T-helper 2 cell treated with Interferon-gamma antibody and Interleukin-4, amounts not matched to agents 5 μg/mL and 100 μg/mL, for 36 hours (primary cell): Measurements from ENCODE around the gene ROCK1.
"Not testable (repeated sequence)": the region's sequence is repeated elsewhere in the genome, so short reads cannot be mapped to it uniquely, and the experiment has no call there.

Experiments
- DNase-seq: peaks from one replicate; pipeline ENCODE4 v3.0.0; 2021; ENCODE audit warnings: low spot score
- H3K27ac Mint-ChIP-seq: one replicate; pipeline ENCODE4 v1.8.0; 2021; ENCODE audit warnings: mild to moderate bottlenecking, mixed read lengths
- H3K27me3 Mint-ChIP-seq: one replicate; pipeline ENCODE4 v1.8.0; 2021; ENCODE audit warnings: low read depth, mixed read lengths
- H3K36me3 Mint-ChIP-seq: one replicate; pipeline ENCODE4 v1.8.0; 2021; ENCODE audit warnings: low read depth, mixed read lengths
- H3K4me1 Mint-ChIP-seq: one replicate; pipeline ENCODE4 v1.8.0; 2021; ENCODE audit warnings: low read depth, mixed read lengths
- H3K4me3 Mint-ChIP-seq: one replicate; pipeline ENCODE4 v1.8.0; 2022; ENCODE audit warnings: mild to moderate bottlenecking, moderate library complexity, mixed read lengths
- H3K9me3 Mint-ChIP-seq: one replicate; pipeline ENCODE4 v1.8.0; 2021; ENCODE audit warnings: mixed read lengths

The ROCK1 gene

GRCh38 chr18:21111346-21112139, at the start of gene ROCK1:
Gene ROCK1 (minus strand): TSS chr18:21111813. CDS start chr18:21110910, 903 bp downstream.
- peaks cover 17% of the 10 kb centered on the region for H3K4me1 Mint-ChIP-seq
- no peaks in the 10 kb centered on the region for H3K9me3 Mint-ChIP-seq
- peaks cover 2% of the 10 kb centered on the region for H3K27me3 Mint-ChIP-seq
- H3K27ac Mint-ChIP-seq: peak within 1 kb of the TSS; percentile 91
- peak; percentile 97 for DNase-seq
- H3K4me3 Mint-ChIP-seq: no peak within 1 kb of the TSS
- H3K36me3 Mint-ChIP-seq: peaks cover 9% of the 10 kb centered on the region

GRCh38 chr18:21155443-21155842, 43.8 kb upstream of the ROCK1 start:
- Mint-ChIP-seq H3K9me3 (peaks cover 19% of the 10 kb centered on the region), H3K27ac (no peak overlapping the region), H3K27me3 (no peaks in the 10 kb centered on the region), H3K36me3 (no peaks in the 10 kb centered on the region), H3K4me3 (no peak overlapping the region), H3K4me1 (no peaks in the 10 kb centered on the region)
- no peak for DNase-seq

- H3K9me3 Mint-ChIP-seq: no peaks in the 10 kb centered on the region
- peaks cover 2% of the 10 kb centered on the region for H3K27me3 Mint-ChIP-seq
- no peaks in the 10 kb centered on the region for H3K36me3 Mint-ChIP-seq
- H3K4me1 Mint-ChIP-seq: no peaks in the 10 kb centered on the region
- H3K4me3 Mint-ChIP-seq: no peak overlapping the region
- no peak for DNase-seq
- no peak overlapping the region for H3K27ac Mint-ChIP-seq
These were observed 34.4 kb upstream of the ROCK1 start for GRCh38 chr18:21146016-21146415.

- DNase-seq: no peak
- no peak overlapping the region for H3K27ac Mint-ChIP-seq
- peaks cover 2% of the 10 kb centered on the region for H3K27me3 Mint-ChIP-seq
- H3K36me3 Mint-ChIP-seq: no peaks in the 10 kb centered on the region
- no peaks in the 10 kb centered on the region for H3K9me3 Mint-ChIP-seq
- no peak overlapping the region for H3K4me3 Mint-ChIP-seq
- no peaks in the 10 kb centered on the region for H3K4me1 Mint-ChIP-seq
These were observed 33.8 kb upstream of the ROCK1 start for GRCh38 chr18:21145371-21145770.

GRCh38 chr18:21141668-21142422, 30.2 kb upstream of the ROCK1 start:
- H3K36me3 Mint-ChIP-seq: no peaks in the 10 kb centered on the region
- no peak for DNase-seq
- no peaks in the 10 kb centered on the region for H3K4me1 Mint-ChIP-seq
- H3K27me3 Mint-ChIP-seq: peaks cover 7% of the 10 kb centered on the region
- no peak overlapping the region for H3K27ac Mint-ChIP-seq
- H3K9me3 Mint-ChIP-seq: no peaks in the 10 kb centered on the region
- no peak overlapping the region for H3K4me3 Mint-ChIP-seq

GRCh38 chr18:21137719-21138488, 26.3 kb upstream of the ROCK1 start:
- not testable (repeated sequence) for DNase-seq, H3K27ac Mint-ChIP-seq, H3K36me3 Mint-ChIP-seq, H3K4me1 Mint-ChIP-seq, H3K9me3 Mint-ChIP-seq, H3K27me3 Mint-ChIP-seq, H3K4me3 Mint-ChIP-seq

- H3K9me3 Mint-ChIP-seq: no peaks in the 10 kb centered on the region
- no peaks in the 10 kb centered on the region for H3K36me3 Mint-ChIP-seq
- DNase-seq: no peak
- H3K4me1 Mint-ChIP-seq: no peaks in the 10 kb centered on the region
- H3K4me3 Mint-ChIP-seq: no peak overlapping the region
- H3K27ac Mint-ChIP-seq: no peak overlapping the region
- peaks cover 5% of the 10 kb centered on the region for H3K27me3 Mint-ChIP-seq
These were observed 23.3 kb upstream of the ROCK1 start for GRCh38 chr18:21134895-21135294.

- H3K27ac Mint-ChIP-seq: no peak overlapping the region
- peaks cover 4% of the 10 kb centered on the region for H3K27me3 Mint-ChIP-seq
- H3K36me3 Mint-ChIP-seq: no peaks in the 10 kb centered on the region
- H3K4me3 Mint-ChIP-seq: no peak overlapping the region
- DNase-seq: no peak
- H3K4me1 Mint-ChIP-seq: no peaks in the 10 kb centered on the region
- H3K9me3 Mint-ChIP-seq: no peaks in the 10 kb centered on the region
These were observed 20.8 kb upstream of the ROCK1 start for GRCh38 chr18:21132398-21132918.

- Mint-ChIP-seq H3K9me3 (no peaks in the 10 kb centered on the region), H3K27me3 (peaks cover 4% of the 10 kb centered on the region), H3K4me3 (no peak overlapping the region), H3K27ac (no peak overlapping the region), H3K4me1 (no peaks in the 10 kb centered on the region), H3K36me3 (no peaks in the 10 kb centered on the region)
- DNase-seq: no peak
These were observed 20.1 kb upstream of the ROCK1 start for GRCh38 chr18:21131698-21132227.

GRCh38 chr18:21129566-21130216, 18.1 kb upstream of the ROCK1 start:
- Mint-ChIP-seq H3K9me3 (no peaks in the 10 kb centered on the region), H3K27ac (no peak overlapping the region), H3K4me3 (no peak overlapping the region), H3K27me3 (peaks cover 2% of the 10 kb centered on the region), H3K4me1 (no peaks in the 10 kb centered on the region), H3K36me3 (no peaks in the 10 kb centered on the region)
- no peak for DNase-seq

- Mint-ChIP-seq H3K4me1 (peaks cover 4% of the 10 kb centered on the region), H3K36me3 (no peaks in the 10 kb centered on the region), H3K4me3 (no peak overlapping the region), H3K9me3 (no peaks in the 10 kb centered on the region), H3K27me3 (peaks cover 4% of the 10 kb centered on the region), H3K27ac (no peak overlapping the region)
- DNase-seq: no peak
These were observed 11.8 kb upstream of the ROCK1 start for GRCh38 chr18:21123290-21123926.

GRCh38 chr18:21118806-21119205, 7.2 kb upstream of the ROCK1 start:
- Mint-ChIP-seq H3K9me3 (no peaks in the 10 kb centered on the region), H3K4me3 (no peak overlapping the region), H3K4me1 (peaks cover 4% of the 10 kb centered on the region), H3K27ac (no peak overlapping the region), H3K36me3 (no peaks in the 10 kb centered on the region), H3K27me3 (peaks cover 10% of the 10 kb centered on the region)
- DNase-seq: no peak
